ENCODE measurements around the gene EBI3.

EBI3 gene

DNA sequence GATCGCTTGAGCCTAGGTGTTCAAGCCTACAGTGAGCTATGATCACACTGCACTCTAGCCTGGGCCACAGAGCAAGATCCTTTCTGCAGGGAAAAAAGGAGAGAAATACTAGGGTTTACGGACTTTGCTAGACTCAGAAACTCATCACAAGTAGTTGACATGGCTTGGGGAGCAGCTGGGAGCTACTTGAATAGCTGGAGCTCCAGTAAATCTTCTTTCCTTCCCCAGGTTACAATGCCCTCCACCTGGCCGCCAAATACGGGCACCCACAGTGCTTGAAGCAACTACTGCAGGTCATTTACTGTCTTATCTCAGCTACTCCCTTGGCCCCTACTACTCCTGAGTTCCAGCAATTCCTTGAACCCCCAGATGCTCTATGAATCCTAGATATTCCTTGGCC is 27.5 kb upstream of the EBI3 start:
- no peak overlapping the region for H3K4me3 ChIP-seq (ENCODE audit: control insufficient read depth in 1 of 7, extremely low read depth in 1 of 7, insufficient read depth in 4 of 7, low read depth in 2 of 7, low read length in 6 of 7)
- H3K9me3 ChIP-seq (ENCODE audit: control extremely low read depth in 1 of 5, control insufficient read depth in 4 of 5, insufficient read depth in 2 of 5, low read depth in 1 of 5, low read length in 4 of 5), result peaks cover 0 to 3% (median 0%) of the 10 kb centered on the region in 5 experiments
- WGBS (ENCODE audit: insufficient coverage), result 91% methylated on average over 3 of the region's 4 CpGs
- H3K4me1 ChIP-seq (ENCODE audit: control extremely low read depth in 1 of 4, control insufficient read depth in 4 of 4, insufficient read depth in 4 of 4, low read length in 3 of 4), result peaks cover 0 to 3% (median 3%) of the 10 kb centered on the region in 4 experiments
- ChIA-PET POLR2A (no interaction called here), CTCF (interaction anchor here (0.8 to 2.9 kb wide), 13 partner anchors 9 to 272 kb away, joined by 3 to 16 read pairs (median 5); partner anchors contain the start of gene EEF2)
- peaks cover 4 to 43% (median 11%) of the 10 kb centered on the region in 5 experiments for H3K27me3 ChIP-seq (replicated peaks in 2 of 5; ENCODE audit: control insufficient read depth in 4 of 5, insufficient read depth in 5 of 5, low read length in 4 of 5)
- no peak overlapping the region for H3K27ac ChIP-seq (ENCODE audit: insufficient read depth in 1 of 2, low read depth in 1 of 2, low read length in 2 of 2, poor library complexity in 1 of 2, severe bottlenecking in 2 of 2)
- H3K36me3 ChIP-seq (ENCODE audit: control insufficient read depth in 4 of 4, insufficient read depth in 4 of 4, low read length in 3 of 4), result no peaks in the 10 kb centered on the region
- DNase-seq, result no peak

DNA sequence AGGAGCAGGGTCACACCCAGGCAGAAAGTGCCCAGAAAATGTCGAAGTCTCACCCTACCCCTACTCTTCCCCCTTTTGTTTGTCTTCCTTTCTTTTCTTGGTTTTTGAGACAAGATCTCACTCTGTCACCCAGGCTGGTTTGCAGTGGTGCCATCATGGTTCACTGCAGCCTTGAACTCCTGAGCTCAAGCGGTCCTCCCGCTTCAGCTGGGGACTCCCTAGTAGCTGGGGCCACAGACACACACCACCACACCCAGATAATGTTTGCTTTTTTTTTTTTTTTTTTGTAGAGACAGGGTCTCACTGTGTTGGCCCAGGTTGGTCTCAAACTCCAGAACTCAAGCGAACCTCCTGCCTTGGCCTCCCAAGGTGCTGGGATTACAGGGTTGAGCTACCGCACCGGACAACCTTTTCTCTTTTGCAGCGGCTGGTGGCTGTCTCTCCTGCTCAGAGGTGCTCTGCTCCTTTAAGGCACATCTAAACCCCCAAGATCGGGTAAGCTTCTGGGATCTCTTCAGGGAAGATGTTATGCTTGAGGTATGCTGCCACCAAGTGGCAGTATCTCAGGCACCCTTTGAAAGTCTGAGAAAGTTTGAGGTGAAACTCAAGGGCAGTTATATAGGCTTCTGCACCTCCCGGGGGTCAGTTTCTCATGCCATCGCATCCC is 22.4 kb upstream of the EBI3 start:
- no peak overlapping the region for H3K27ac ChIP-seq (ENCODE audit: insufficient read depth in 1 of 2, low read depth in 1 of 2, low read length in 2 of 2, poor library complexity in 1 of 2, severe bottlenecking in 2 of 2)
- H3K4me3 ChIP-seq (ENCODE audit: control insufficient read depth in 1 of 7, extremely low read depth in 1 of 7, insufficient read depth in 4 of 7, low read depth in 2 of 7, low read length in 6 of 7), result no peak overlapping the region
- peaks cover 0 to 3% (median 1%) of the 10 kb centered on the region in 4 experiments for H3K4me1 ChIP-seq (ENCODE audit: control extremely low read depth in 1 of 4, control insufficient read depth in 4 of 4, insufficient read depth in 4 of 4, low read length in 3 of 4)
- H3K36me3 ChIP-seq (ENCODE audit: control insufficient read depth in 4 of 4, insufficient read depth in 4 of 4, low read length in 3 of 4), result no peaks in the 10 kb centered on the region
- no peak for DNase-seq
- WGBS (ENCODE audit: insufficient coverage), result 80% methylated on average over 7 of the region's 10 CpGs
- H3K27me3 ChIP-seq (replicated peaks in 2 of 5; ENCODE audit: control insufficient read depth in 4 of 5, insufficient read depth in 5 of 5, low read length in 4 of 5), result peaks cover 0 to 2% (median 0%) of the 10 kb centered on the region in 5 experiments
- no peaks in the 10 kb centered on the region for H3K9me3 ChIP-seq (ENCODE audit: control extremely low read depth in 1 of 5, control insufficient read depth in 4 of 5, insufficient read depth in 2 of 5, low read depth in 1 of 5, low read length in 4 of 5)
- POLR2A ChIA-PET, result no interaction called here
- CTCF ChIA-PET, result interaction anchor here (1.1 to 1.8 kb wide), 2 partner anchors 218 to 220 kb away, joined by 3 to 5 read pairs; no protein-coding TSS in a partner anchor

DNA sequence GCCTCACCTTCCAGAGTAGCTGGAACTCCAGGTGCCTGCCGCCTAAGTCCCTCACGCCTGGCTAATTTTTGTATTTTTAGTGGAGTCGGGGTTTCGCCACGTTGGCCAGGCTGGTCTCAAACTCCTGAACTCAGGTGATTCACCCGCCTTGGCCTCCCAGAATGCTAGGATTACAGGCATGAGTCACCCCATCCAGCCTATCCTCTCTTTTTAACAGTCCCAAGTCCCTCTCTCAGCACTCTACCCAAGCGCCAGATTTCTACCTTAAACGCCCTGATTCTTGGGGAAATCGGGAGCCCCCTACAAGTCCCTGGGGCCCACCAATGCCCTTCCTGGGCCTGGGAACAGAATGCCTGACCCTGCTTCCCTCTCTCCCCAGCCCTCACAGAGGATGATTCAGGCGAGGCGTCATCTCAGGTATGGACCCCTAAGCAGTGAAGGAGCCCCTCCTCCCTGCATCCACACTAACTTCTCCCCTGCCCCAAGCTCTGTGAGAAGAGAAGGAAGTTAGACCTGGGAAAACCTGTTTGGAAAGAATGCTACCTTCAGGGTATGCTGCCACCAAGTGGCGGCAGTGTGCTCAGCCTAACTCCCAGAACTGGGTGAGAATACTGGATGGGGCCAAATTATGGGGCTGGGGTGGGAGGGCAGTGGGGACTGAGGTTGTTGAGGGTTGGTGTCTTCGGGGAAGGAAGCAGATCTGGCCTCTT is 20.8 kb upstream of the EBI3 start:
- POLR2A ChIA-PET, result no interaction called here
- no peak for DNase-seq
- Histone ChIP-seq H3K27me3 (replicated peaks in 2 of 5; ENCODE audit: control insufficient read depth in 4 of 5, insufficient read depth in 5 of 5, low read length in 4 of 5) (peaks cover 0 to 3% (median 0%) of the 10 kb centered on the region in 5 experiments), H3K27ac (ENCODE audit: insufficient read depth in 1 of 2, low read depth in 1 of 2, low read length in 2 of 2, poor library complexity in 1 of 2, severe bottlenecking in 2 of 2) (no peak overlapping the region), H3K36me3 (ENCODE audit: control insufficient read depth in 4 of 4, insufficient read depth in 4 of 4, low read length in 3 of 4) (no peaks in the 10 kb centered on the region), H3K9me3 (ENCODE audit: control extremely low read depth in 1 of 5, control insufficient read depth in 4 of 5, insufficient read depth in 2 of 5, low read depth in 1 of 5, low read length in 4 of 5) (no peaks in the 10 kb centered on the region), H3K4me3 (ENCODE audit: control insufficient read depth in 1 of 7, extremely low read depth in 1 of 7, insufficient read depth in 4 of 7, low read depth in 2 of 7, low read length in 6 of 7) (no peak overlapping the region), H3K4me1 (ENCODE audit: control extremely low read depth in 1 of 4, control insufficient read depth in 4 of 4, insufficient read depth in 4 of 4, low read length in 3 of 4) (peaks cover 0 to 3% (median 1%) of the 10 kb centered on the region in 4 experiments)
- 85% methylated on average over 10 of the region's 13 CpGs for WGBS (ENCODE audit: insufficient coverage)
- CTCF ChIA-PET, result interaction anchor here (0.9 to 1.8 kb wide), 5 partner anchors 11 to 220 kb away, joined by 3 to 5 read pairs (median 3); partner anchors contain the start of gene EBI3

DNA sequence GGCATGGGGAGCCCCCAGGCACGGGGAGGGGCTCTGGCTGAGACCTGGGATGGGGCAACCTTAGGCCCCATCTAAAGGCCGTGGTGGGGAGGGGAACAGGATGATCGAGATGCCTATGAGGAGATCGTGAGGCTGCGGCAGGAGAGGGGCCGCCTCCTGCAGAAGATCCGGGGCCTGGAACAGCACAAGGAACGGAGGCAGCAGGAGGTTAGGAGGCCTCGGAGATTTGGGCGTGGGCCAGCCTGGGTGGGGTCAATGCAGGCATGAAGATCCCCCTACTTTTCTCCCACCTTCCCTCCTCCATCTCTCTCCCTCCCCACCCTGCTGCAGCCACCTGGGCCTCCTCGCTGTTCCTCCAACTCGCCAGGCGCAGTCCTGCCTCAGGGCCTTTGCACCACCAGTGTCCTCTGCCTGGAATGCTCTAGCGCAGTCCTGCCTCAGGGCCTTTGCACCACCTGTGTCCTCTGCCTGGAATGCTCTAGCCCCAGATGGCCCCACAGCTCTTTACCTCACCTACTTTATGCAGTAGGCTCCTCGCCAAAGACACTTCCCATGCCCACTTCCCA is 19.1 kb upstream of the EBI3 start:
- H3K9me3 ChIP-seq (ENCODE audit: control extremely low read depth in 1 of 5, control insufficient read depth in 4 of 5, insufficient read depth in 2 of 5, low read depth in 1 of 5, low read length in 4 of 5), result no peaks in the 10 kb centered on the region
- DNase-seq, result no peak
- no peak overlapping the region for H3K4me3 ChIP-seq (ENCODE audit: control insufficient read depth in 1 of 7, extremely low read depth in 1 of 7, insufficient read depth in 4 of 7, low read depth in 2 of 7, low read length in 6 of 7)
- peaks cover 0 to 3% (median 0%) of the 10 kb centered on the region in 5 experiments for H3K27me3 ChIP-seq (replicated peaks in 2 of 5; ENCODE audit: control insufficient read depth in 4 of 5, insufficient read depth in 5 of 5, low read length in 4 of 5)
- H3K36me3 ChIP-seq (ENCODE audit: control insufficient read depth in 4 of 4, insufficient read depth in 4 of 4, low read length in 3 of 4), result no peaks in the 10 kb centered on the region
- H3K27ac ChIP-seq (ENCODE audit: insufficient read depth in 1 of 2, low read depth in 1 of 2, low read length in 2 of 2, poor library complexity in 1 of 2, severe bottlenecking in 2 of 2), result no peak overlapping the region
- 88% methylated on average over 13 of the region's 15 CpGs for WGBS (ENCODE audit: insufficient coverage)
- CTCF ChIA-PET, result no interaction called here
- no peaks in the 10 kb centered on the region for H3K4me1 ChIP-seq (ENCODE audit: control extremely low read depth in 1 of 4, control insufficient read depth in 4 of 4, insufficient read depth in 4 of 4, low read length in 3 of 4)
- POLR2A ChIA-PET, result no interaction called here

DNA sequence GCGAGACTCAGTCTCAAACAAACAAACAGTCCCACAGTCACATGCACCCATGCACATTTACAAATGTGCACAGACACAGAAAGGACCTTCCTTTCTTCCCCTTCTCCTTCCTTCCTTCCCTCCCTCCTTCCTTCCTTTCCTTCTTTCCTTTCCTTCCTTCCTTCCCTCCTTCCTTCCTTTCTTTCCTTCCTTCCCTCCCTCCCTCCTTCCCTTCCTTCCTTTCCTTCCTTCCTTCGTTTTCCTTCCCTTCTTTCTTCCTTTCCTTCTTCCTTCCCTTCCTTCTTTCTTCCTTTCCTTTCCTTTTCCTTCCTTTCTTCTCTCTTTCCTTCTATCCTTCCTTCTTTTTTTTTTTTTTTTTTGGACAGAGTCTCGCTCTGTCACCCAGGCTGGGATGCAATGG is 16.2 kb upstream of the EBI3 start:
- 75% methylated on average over 2 of the region's 3 CpGs for WGBS (ENCODE audit: insufficient coverage)
- H3K36me3 ChIP-seq (ENCODE audit: control insufficient read depth in 4 of 4, insufficient read depth in 4 of 4, low read length in 3 of 4), result no peaks in the 10 kb centered on the region
- H3K27me3 ChIP-seq (replicated peaks in 2 of 5; ENCODE audit: control insufficient read depth in 4 of 5, insufficient read depth in 5 of 5, low read length in 4 of 5), result peaks cover 0 to 3% (median 0%) of the 10 kb centered on the region in 5 experiments
- no peaks in the 10 kb centered on the region for H3K4me1 ChIP-seq (ENCODE audit: control extremely low read depth in 1 of 4, control insufficient read depth in 4 of 4, insufficient read depth in 4 of 4, low read length in 3 of 4)
- H3K4me3 ChIP-seq (ENCODE audit: control insufficient read depth in 1 of 7, extremely low read depth in 1 of 7, insufficient read depth in 4 of 7, low read depth in 2 of 7, low read length in 6 of 7), result no peak overlapping the region
- DNase-seq, result no peak
- no peak overlapping the region for H3K27ac ChIP-seq (ENCODE audit: insufficient read depth in 1 of 2, low read depth in 1 of 2, low read length in 2 of 2, poor library complexity in 1 of 2, severe bottlenecking in 2 of 2)
- H3K9me3 ChIP-seq (ENCODE audit: control extremely low read depth in 1 of 5, control insufficient read depth in 4 of 5, insufficient read depth in 2 of 5, low read depth in 1 of 5, low read length in 4 of 5), result no peaks in the 10 kb centered on the region
- ChIA-PET CTCF (interaction anchor here (0.6 kb wide), 1 partner anchor 10 kb away, joined by 3 read pairs; no protein-coding TSS in a partner anchor), POLR2A (no interaction called here)

DNA sequence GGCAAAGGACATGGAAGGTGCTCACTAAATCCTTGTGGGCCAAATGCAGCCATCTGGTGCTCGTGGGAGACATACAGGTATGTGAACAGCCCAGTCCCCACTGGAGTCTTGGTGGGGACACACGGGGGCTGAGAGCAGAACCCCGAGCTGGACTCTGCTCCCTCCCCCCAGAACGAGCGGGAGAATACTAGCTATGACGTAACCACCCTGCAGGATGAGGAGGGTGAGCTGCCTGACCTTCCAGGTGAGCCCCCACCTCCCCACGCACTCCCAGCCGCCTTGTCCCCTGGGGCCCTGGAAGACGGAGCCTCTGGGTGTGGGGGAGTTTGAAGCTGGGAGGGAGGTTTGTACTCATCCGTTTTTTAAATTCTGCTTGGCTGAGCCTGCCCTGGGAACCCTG is 13.5 kb upstream of the EBI3 start:
- CTCF ChIA-PET, result interaction anchor here (0.7 to 2.2 kb wide), 3 partner anchors 13 to 221 kb away, joined by 3 to 5 read pairs (median 3); no protein-coding TSS in a partner anchor
- POLR2A ChIA-PET, result no interaction called here
- WGBS (ENCODE audit: insufficient coverage), result 100% methylated on average over 3 of the region's 10 CpGs
- Histone ChIP-seq H3K9me3 (ENCODE audit: control extremely low read depth in 1 of 5, control insufficient read depth in 4 of 5, insufficient read depth in 2 of 5, low read depth in 1 of 5, low read length in 4 of 5) (no peaks in the 10 kb centered on the region), H3K27ac (ENCODE audit: insufficient read depth in 1 of 2, low read depth in 1 of 2, low read length in 2 of 2, poor library complexity in 1 of 2, severe bottlenecking in 2 of 2) (no peak overlapping the region), H3K36me3 (ENCODE audit: control insufficient read depth in 4 of 4, insufficient read depth in 4 of 4, low read length in 3 of 4) (no peaks in the 10 kb centered on the region), H3K4me1 (ENCODE audit: control extremely low read depth in 1 of 4, control insufficient read depth in 4 of 4, insufficient read depth in 4 of 4, low read length in 3 of 4) (no peaks in the 10 kb centered on the region), H3K27me3 (replicated peaks in 2 of 5; ENCODE audit: control insufficient read depth in 4 of 5, insufficient read depth in 5 of 5, low read length in 4 of 5) (peaks cover 0 to 3% (median 0%) of the 10 kb centered on the region in 5 experiments), H3K4me3 (ENCODE audit: control insufficient read depth in 1 of 7, extremely low read depth in 1 of 7, insufficient read depth in 4 of 7, low read depth in 2 of 7, low read length in 6 of 7) (no peak overlapping the region)
- no peak for DNase-seq

Measured in common myeloid progenitor, CD34-positive (primary cell).